Dendritic cell treated with granulocyte-macrophage colony-stimulating factor and Interleukin-4, amounts not matched to agents 40 ng/mL and 50 ng/mL, for 4 days (primary cell): Measurements from ENCODE around the gene WFS1.

Experiments used
- H3K27ac Mint-ChIP-seq: one replicate; pipeline ENCODE4 v1.8.0; 2022; ENCODE audit warnings: mild to moderate bottlenecking, mixed read lengths
- H3K27me3 Mint-ChIP-seq: one replicate; pipeline ENCODE4 v1.8.0; 2022; ENCODE audit warnings: mild to moderate bottlenecking, mixed read lengths
- H3K36me3 Mint-ChIP-seq: one replicate; pipeline ENCODE4 v1.8.0; 2022; ENCODE audit warnings: low read depth, mixed read lengths
- H3K4me1 Mint-ChIP-seq: one replicate; pipeline ENCODE4 v1.8.0; 2022; ENCODE audit warnings: low read depth, mixed read lengths
- H3K4me3 Mint-ChIP-seq: one replicate; pipeline ENCODE4 v1.8.0; 2022; ENCODE audit warnings: mild to moderate bottlenecking, moderate library complexity, mixed read lengths
- H3K9me3 Mint-ChIP-seq: one replicate; pipeline ENCODE4 v1.8.0; 2022; ENCODE audit warnings: mixed read lengths
- intact Hi-C: fragments of 100-400 bp; cut with micrococcal nuclease; formaldehyde crosslinking; loops from one replicate; pipeline ENCODE4 v1.15.0; 2022

WFS1 gene

DNA sequence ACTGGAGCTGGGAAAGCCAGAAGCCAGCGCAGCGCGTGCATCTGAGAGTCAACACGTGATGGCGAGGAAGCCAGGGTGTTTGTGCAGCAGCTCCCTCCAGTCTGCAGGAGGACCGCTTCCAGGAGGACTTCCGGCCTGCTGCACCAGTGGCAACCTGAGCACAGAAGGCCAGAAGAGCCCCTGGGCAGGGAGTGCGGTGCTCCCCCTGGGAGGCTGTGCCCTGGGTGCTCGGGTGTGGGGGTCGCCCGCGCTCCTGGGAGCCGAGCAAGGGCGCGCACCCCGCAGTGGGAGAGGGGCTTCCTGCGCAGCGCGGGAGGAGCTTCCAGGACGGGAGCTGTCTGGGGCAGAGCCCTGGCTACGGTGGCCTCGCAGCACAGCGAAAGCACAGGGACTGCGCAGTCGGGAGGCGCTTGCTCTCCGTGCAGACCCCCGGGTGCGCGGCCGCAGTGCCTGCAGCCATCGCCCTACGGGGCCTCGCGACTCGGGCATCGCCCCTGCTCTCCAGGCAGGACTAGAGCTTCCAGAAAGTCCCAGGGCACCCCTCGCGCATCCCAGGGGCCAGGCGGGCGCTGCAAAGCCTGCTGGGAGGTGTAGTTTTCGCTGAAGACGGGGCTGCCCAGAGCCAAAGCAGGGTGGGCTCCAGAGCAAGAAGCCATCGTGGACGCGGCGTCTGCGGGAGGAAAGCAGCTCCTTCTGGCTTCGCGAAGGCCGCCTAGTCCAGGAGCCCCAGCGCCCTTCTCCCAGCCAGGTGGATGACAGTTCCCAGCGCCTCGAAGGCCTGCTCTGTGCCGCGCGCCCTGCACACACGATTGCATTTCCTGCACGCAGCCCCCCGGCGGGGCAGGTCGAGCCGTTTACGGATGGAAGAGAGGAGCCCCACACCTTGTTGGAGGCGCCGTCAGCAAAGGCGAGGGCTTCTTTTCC, 24.1 kb upstream of the WFS1 start:
- H3K27me3 Mint-ChIP-seq, result peaks cover 45% of the 10 kb centered on the region

DNA sequence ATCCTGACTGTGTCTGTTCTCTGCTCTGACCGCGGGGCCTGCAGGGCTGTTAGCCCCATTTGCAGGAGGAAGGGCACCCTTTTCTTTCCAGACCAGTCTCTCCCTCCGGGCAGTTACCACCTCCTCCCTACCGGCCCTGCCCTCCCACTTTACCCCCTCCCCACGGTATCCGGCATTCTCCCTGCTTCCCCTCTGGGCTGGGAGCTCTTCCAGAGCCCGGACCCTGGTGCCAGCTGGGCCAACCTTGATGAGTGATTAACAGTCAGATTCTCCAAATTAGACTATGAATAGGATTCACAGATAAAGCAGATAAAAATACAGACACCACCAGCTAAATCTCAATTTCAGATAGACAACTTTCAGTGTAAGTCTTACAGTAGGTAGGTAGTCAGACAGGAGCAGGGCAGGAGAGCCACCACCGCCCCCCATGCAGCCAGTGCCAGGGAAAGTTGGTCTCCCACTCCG, 23.4 kb upstream of the WFS1 start:
- H3K4me3 Mint-ChIP-seq, result no peak overlapping the region
- no peaks in the 10 kb centered on the region for H3K4me1 Mint-ChIP-seq
- peaks cover 47% of the 10 kb centered on the region for H3K27me3 Mint-ChIP-seq
- intact Hi-C loops, result no loop called here
- H3K9me3 Mint-ChIP-seq, result peaks cover 15% of the 10 kb centered on the region
- H3K27ac Mint-ChIP-seq, result no peak overlapping the region
- no peaks in the 10 kb centered on the region for H3K36me3 Mint-ChIP-seq

More for the DNA sequence above, 24.1 kb upstream of the WFS1 start:
- Mint-ChIP-seq H3K4me3 (no peak overlapping the region), H3K27ac (no peak overlapping the region), H3K9me3 (peaks cover 15% of the 10 kb centered on the region), H3K4me1 (no peaks in the 10 kb centered on the region), H3K36me3 (no peaks in the 10 kb centered on the region)
- intact Hi-C loops, result no loop called here

- Mint-ChIP-seq H3K4me3 (no peak overlapping the region), H3K4me1 (no peaks in the 10 kb centered on the region), H3K9me3 (peaks cover 15% of the 10 kb centered on the region), H3K27me3 (peaks cover 47% of the 10 kb centered on the region), H3K27ac (no peak overlapping the region), H3K36me3 (no peaks in the 10 kb centered on the region)
- intact Hi-C loops, result no loop called here
These were observed 21.3 kb upstream of the WFS1 start for GRCh38 chr4:6248394-6248793.

DNA sequence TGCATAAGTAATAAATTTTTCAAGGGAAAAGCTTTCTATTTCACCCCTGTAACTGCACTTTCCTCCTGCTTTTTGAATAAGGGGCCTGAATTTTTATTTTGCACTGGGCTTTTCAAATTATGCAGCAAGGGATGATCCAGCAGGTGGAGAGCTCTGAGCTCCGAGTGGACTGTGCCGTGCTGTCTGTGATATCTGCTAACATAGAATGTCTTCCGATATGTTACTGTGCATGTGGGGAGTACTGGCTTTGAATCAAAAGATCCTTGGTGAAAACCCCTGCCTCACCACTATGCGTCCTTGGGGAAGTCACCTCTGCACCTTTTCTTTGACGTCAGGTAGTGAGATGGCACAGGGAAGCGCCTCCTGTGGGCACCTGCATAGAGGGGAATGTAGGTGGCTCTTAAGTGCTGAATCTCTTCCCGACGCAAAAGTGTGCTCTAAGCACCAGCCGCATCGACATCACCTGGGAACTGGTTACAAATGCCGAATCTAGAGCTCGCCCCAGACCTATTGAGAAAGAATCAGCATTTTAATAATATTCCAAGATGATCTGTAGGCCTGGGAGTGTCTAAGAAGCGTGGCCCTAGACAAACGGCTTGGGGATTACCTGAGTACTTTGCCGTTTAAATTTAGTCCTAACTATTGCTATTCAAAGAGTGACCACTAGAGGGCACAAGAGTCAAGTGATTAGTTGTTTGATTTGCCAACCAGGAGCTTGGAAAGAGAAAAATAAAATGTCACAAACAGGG, 19.2 kb upstream of the WFS1 start:
- Mint-ChIP-seq H3K27me3 (peaks cover 43% of the 10 kb centered on the region), H3K4me3 (no peak overlapping the region), H3K36me3 (no peaks in the 10 kb centered on the region), H3K27ac (no peak overlapping the region), H3K4me1 (no peaks in the 10 kb centered on the region), H3K9me3 (peaks cover 7% of the 10 kb centered on the region)
- intact Hi-C loops, result loop anchor here (1.0 to 10.0 kb wide), 2 partner anchors 77 to 294 kb away; no protein-coding TSS in a partner anchor

GRCh38 chr4:6250984-6251295, 18.7 kb upstream of the WFS1 start:
- Mint-ChIP-seq H3K27ac (no peak overlapping the region), H3K27me3 (peaks cover 38% of the 10 kb centered on the region), H3K4me3 (no peak overlapping the region), H3K36me3 (no peaks in the 10 kb centered on the region), H3K4me1 (no peaks in the 10 kb centered on the region), H3K9me3 (peaks cover 12% of the 10 kb centered on the region)
- intact Hi-C loops, result loop anchor here (1.0 to 10.0 kb wide), 2 partner anchors 76 to 294 kb away; no protein-coding TSS in a partner anchor

DNA sequence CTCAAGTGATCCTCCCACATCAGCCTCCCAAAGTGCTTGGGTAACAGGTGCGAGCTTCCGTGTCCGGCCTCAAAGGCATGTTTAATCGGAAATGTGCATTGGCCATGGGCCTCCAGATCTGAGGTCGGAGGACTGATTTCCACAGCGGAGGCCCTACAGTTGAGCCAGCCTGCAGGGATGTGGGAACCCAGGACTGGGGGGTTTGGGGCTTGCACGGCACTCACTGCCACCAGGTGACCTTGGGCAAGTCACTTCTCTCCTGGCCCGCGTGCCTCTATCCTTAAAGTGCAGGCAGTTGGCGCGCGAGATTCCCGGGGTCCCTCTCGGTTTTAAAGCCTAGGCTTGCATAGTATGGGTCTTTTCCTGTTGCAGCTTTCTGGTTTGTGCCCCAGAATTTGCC, 18.3 kb upstream of the WFS1 start:
- H3K4me1 Mint-ChIP-seq, result no peaks in the 10 kb centered on the region
- no peaks in the 10 kb centered on the region for H3K36me3 Mint-ChIP-seq
- peaks cover 15% of the 10 kb centered on the region for H3K9me3 Mint-ChIP-seq
- peaks cover 35% of the 10 kb centered on the region for H3K27me3 Mint-ChIP-seq
- no peak overlapping the region for H3K4me3 Mint-ChIP-seq
- intact Hi-C loops, result loop anchor here (10.0 kb wide), 1 partner anchor 293 kb away; no protein-coding TSS in a partner anchor
- no peak overlapping the region for H3K27ac Mint-ChIP-seq

- Mint-ChIP-seq H3K36me3 (no peaks in the 10 kb centered on the region), H3K9me3 (peaks cover 15% of the 10 kb centered on the region), H3K4me1 (peaks cover 5% of the 10 kb centered on the region), H3K27ac (no peak overlapping the region), H3K4me3 (no peak overlapping the region), H3K27me3 (peaks cover 33% of the 10 kb centered on the region)
- intact Hi-C loops, result loop anchor here (10.0 kb wide), 1 partner anchor 293 kb away; no protein-coding TSS in a partner anchor
These were observed 17.6 kb upstream of the WFS1 start for GRCh38 chr4:6252051-6252450.

DNA sequence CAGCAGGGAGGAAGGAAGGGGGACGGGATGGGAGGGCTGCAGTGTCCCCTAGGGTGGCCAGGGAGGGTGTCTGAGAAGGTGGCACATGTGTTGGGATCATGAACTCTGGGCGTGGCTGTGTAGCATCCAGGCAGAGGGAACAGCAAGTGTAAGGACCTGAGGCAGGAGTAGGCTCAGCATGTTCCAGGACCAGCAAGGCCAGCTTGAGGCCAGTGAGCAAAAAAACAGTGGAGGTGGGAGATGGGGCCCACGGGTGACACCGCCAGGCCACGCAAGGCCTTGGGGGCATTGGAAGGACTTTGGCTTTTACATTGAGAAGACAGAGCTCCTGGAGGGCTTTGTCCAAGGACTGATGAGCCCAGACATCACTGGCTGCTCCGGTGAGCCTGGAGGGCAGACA, 16.5 kb upstream of the WFS1 start:
- intact Hi-C loops, result loop anchor here (10.0 kb wide), 1 partner anchor 292 kb away; no protein-coding TSS in a partner anchor
- peaks cover 14% of the 10 kb centered on the region for H3K4me1 Mint-ChIP-seq
- no peak overlapping the region for H3K27ac Mint-ChIP-seq
- peaks cover 32% of the 10 kb centered on the region for H3K27me3 Mint-ChIP-seq
- no peaks in the 10 kb centered on the region for H3K36me3 Mint-ChIP-seq
- peaks cover 15% of the 10 kb centered on the region for H3K9me3 Mint-ChIP-seq
- no peak overlapping the region for H3K4me3 Mint-ChIP-seq

GRCh38 chr4:6253961-6254360, 15.7 kb upstream of the WFS1 start:
- no peak overlapping the region for H3K27ac Mint-ChIP-seq
- H3K4me1 Mint-ChIP-seq, result peaks cover 14% of the 10 kb centered on the region
- H3K4me3 Mint-ChIP-seq, result no peak overlapping the region
- peaks cover 15% of the 10 kb centered on the region for H3K9me3 Mint-ChIP-seq
- H3K27me3 Mint-ChIP-seq, result peaks cover 29% of the 10 kb centered on the region
- intact Hi-C loops, result loop anchor here (10.0 kb wide), 1 partner anchor 291 kb away; no protein-coding TSS in a partner anchor
- H3K36me3 Mint-ChIP-seq, result no peaks in the 10 kb centered on the region

- intact Hi-C loops, result loop anchor here (10.0 kb wide), 1 partner anchor 289 kb away; no protein-coding TSS in a partner anchor
- no peak overlapping the region for H3K27ac Mint-ChIP-seq
- H3K36me3 Mint-ChIP-seq, result no peaks in the 10 kb centered on the region
- H3K4me1 Mint-ChIP-seq, result peaks cover 14% of the 10 kb centered on the region
- H3K27me3 Mint-ChIP-seq, result peaks cover 29% of the 10 kb centered on the region
- peaks cover 15% of the 10 kb centered on the region for H3K9me3 Mint-ChIP-seq
- no peak overlapping the region for H3K4me3 Mint-ChIP-seq
These were observed 13.5 kb upstream of the WFS1 start for GRCh38 chr4:6256141-6256540.

DNA sequence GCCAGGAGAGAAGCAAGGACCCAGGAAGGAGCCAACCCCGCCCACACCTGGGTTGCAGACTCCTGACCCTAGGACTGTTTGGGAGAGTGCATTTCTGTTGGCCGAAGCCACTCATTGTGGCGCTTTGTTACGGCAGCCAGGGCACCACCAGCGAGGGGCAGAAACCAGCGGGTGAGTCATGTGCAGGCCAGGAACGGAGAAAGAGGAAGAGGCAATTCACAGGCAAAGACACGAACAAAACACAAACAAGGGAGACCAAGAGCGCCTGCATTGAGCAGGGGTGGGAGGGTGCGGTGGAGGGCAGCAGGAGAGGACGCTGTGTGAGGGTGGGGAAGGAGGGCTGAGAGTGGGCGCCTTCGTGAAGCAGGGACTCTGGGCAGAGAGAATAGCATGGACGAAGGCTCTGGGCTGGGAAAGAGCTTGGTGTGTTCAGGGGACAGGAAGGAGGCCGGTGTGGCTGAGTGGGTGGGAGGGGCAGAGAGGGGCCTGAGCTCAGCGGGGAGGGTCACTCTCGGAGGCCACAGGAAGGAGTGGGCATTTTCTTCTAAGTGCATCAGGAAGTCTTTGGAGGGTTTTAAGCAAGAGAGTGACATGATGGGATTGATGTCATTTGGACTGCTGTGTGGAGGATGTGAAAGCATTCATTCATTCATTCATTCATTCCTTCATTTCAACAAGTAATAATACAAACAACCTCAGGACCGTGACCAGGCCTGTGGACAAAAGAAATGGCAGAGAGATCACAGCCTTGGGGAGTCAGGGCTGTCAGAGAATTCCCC, 12.2 kb upstream of the WFS1 start:
- peaks cover 36% of the 10 kb centered on the region for H3K27me3 Mint-ChIP-seq
- peaks cover 14% of the 10 kb centered on the region for H3K4me1 Mint-ChIP-seq
- H3K4me3 Mint-ChIP-seq, result peak overlapping the region; percentile 65
- H3K9me3 Mint-ChIP-seq, result peaks cover 15% of the 10 kb centered on the region
- intact Hi-C loops, result loop anchor here (10.0 kb wide), 1 partner anchor 287 kb away; no protein-coding TSS in a partner anchor
- H3K36me3 Mint-ChIP-seq, result no peaks in the 10 kb centered on the region
- H3K27ac Mint-ChIP-seq, result peak overlapping the region; percentile 80

GRCh38 chr4:6258026-6258360, 11.7 kb upstream of the WFS1 start:
- intact Hi-C loops, result loop anchor here (10.0 kb wide), 1 partner anchor 287 kb away; no protein-coding TSS in a partner anchor
- Mint-ChIP-seq H3K9me3 (peaks cover 15% of the 10 kb centered on the region), H3K4me1 (peaks cover 14% of the 10 kb centered on the region), H3K27ac (peak overlapping the region; percentile 80), H3K36me3 (no peaks in the 10 kb centered on the region), H3K4me3 (no peak overlapping the region), H3K27me3 (peaks cover 38% of the 10 kb centered on the region)

GRCh38 chr4:6258741-6259140, 10.9 kb upstream of the WFS1 start:
- Mint-ChIP-seq H3K4me3 (no peak overlapping the region), H3K4me1 (peaks cover 14% of the 10 kb centered on the region), H3K9me3 (peaks cover 15% of the 10 kb centered on the region), H3K36me3 (no peaks in the 10 kb centered on the region), H3K27me3 (peaks cover 41% of the 10 kb centered on the region), H3K27ac (no peak overlapping the region)
- intact Hi-C loops, result loop anchor here (10.0 kb wide), 1 partner anchor 286 kb away; no protein-coding TSS in a partner anchor
